Right lobe of liver (tissue), 6 donors: Measurements from ENCODE around the gene HPSE2. TPM values are rescaled to one million over a fixed set of nuclear protein-coding genes. Genes with fewer than 3 reads are reported as not detected.

Experiments
- ATAC-seq, 4 donors: fragments of 200-7000 bp; cut with Tn5 transposase; one replicate each; pipeline ENCODE4 v1.9.1; 2020; ENCODE audit warnings: mild to moderate bottlenecking in 4 of 4, moderate library complexity in 4 of 4
- DNase-seq, 3 donors: peaks; one replicate each; pipeline ENCODE4 v3.0.0-alpha.2; 2020
- H3K27ac ChIP-seq, 3 donors: fragments of 200-600 bp; one replicate each; pipeline ENCODE4 v1.8.0; 2022
- H3K27me3 ChIP-seq, 2 donors: fragments of 200-600 bp; one replicate each; pipeline ENCODE4 v1.8.0; 2022
- H3K36me3 ChIP-seq, 4 donors: fragments of 200-600 bp; sonication (generic) in 1 of 4; one replicate each; pipeline versions ENCODE4 v1.5.1 to v1.8.0; 2017 to 2022; ENCODE audit warnings: control low read depth in 1 of 4
- H3K4me1 ChIP-seq, 4 donors: fragments of 200-600 bp; sonication (generic) in 1 of 4; one replicate each; pipeline versions ENCODE4 v1.5.1 to v1.8.0; 2017 to 2022; ENCODE audit warnings: control low read depth in 1 of 4
- H3K4me3 ChIP-seq, 3 donors: fragments of 200-600 bp; one replicate each; pipeline ENCODE4 v1.8.0; 2022
- H3K9me3 ChIP-seq, 4 donors: fragments of 200-600 bp; sonication (generic) in 1 of 4; one replicate each; pipeline versions ENCODE4 v1.5.1 to v1.8.0; 2017 to 2022; ENCODE audit warnings: control low read depth in 1 of 4
- CTCF ChIP-seq, 4 donors: fragments of 200-600 bp in 3 of 4; fragments of 450-650 bp in 1 of 4; IDR thresholded peaks; one replicate each; pipeline versions ENCODE4 v1.5.1 to v1.8.0; 2016 to 2022; ENCODE audit warnings: antibody characterized with exemption in 4 of 4, mild to moderate bottlenecking in 2 of 4
- POLR2A ChIP-seq: fragments of 450-650 bp; IDR thresholded peaks from one replicate; pipeline ENCODE4 v1.6.1; 2017; ENCODE audit warnings: antibody characterized with exemption, mild to moderate bottlenecking
- WGBS: methylation state at CpG from one replicate; pipeline ENCODE4 v1.1.6; 2018; ENCODE audit warnings: low coverage, low lambda C conversion rate; ENCODE audit not compliant: insufficient coverage; ENCODE audit errors: missing lambda C conversion rate; 5-methylcytosine and 5-hydroxymethylcytosine counted together
- intact Hi-C, 2 donors: fragments of 100-400 bp; cut with DNase I; formaldehyde crosslinking; loops; one replicate each; pipeline versions ENCODE4 v1.11.2 to v1.14.1; 2022
- microRNA-seq, 2 donors: library from miRNA; unstranded; fragments of <30 nt; microRNA quantifications; one replicate each; pipeline ENCODE4, GENCODE V29; 2019 to 2020
- small RNA-seq, 2 experiments: library from RNA; depleted of rRNA; stranded (forward); fragments of <200 nt; gene quantifications; one replicate each; pipeline ENCODE3, GENCODE V24; 2016
- total RNA-seq, 6 experiments: library from RNA; depleted of rRNA in 2 of 6; stranded (reverse); fragments of >200 nt in 2 of 6; fragmentation: NEBNext Ultra II Directional in 3 of 6; extraction: Animal tissue kit (Norgen Biotek cat#: 25700) in 3 of 6; gene quantifications; one replicate each; pipeline versions ENCODE4 v1.1.0 to v1.2.4, GENCODE V29; 2016 to 2023
- donor health status: DM: no; HTN: yes; CAD: no.
- donor health status: DM: no; HTN: no; CAD: no.
- donor health status: DM: no; HTN: no; CAD: no.
- donor health status: DM: no; HTN: yes; CAD: no.
- donor health status: DM: no; HTN: yes; CAD: no.

The HPSE2 gene
- total RNA-seq, 6 experiments from 2014 or later: not detected

GRCh38 chr10:98410759-98411158, 824.9 kb downstream of the HPSE2 start:
- 90% methylated on average over 2 of the region's 10 CpGs for WGBS
- Histone ChIP-seq H3K27me3 (no peaks in the 10 kb centered on the region), H3K9me3 (no peaks in the 10 kb centered on the region), H3K4me3 (no peak overlapping the region), H3K4me1 (peaks cover 0 to 13% (median 3%) of the 10 kb centered on the region in 4 donors), H3K36me3 (no peaks in the 10 kb centered on the region), H3K27ac (no peak overlapping the region)
- DNase-seq: no peak
- TF ChIP-seq POLR2A (no peak), CTCF (IDR thresholded peaks at IDR 0.05) (no peak)
- intact Hi-C loops: no loop called here
- ATAC-seq: no peak

DNA sequence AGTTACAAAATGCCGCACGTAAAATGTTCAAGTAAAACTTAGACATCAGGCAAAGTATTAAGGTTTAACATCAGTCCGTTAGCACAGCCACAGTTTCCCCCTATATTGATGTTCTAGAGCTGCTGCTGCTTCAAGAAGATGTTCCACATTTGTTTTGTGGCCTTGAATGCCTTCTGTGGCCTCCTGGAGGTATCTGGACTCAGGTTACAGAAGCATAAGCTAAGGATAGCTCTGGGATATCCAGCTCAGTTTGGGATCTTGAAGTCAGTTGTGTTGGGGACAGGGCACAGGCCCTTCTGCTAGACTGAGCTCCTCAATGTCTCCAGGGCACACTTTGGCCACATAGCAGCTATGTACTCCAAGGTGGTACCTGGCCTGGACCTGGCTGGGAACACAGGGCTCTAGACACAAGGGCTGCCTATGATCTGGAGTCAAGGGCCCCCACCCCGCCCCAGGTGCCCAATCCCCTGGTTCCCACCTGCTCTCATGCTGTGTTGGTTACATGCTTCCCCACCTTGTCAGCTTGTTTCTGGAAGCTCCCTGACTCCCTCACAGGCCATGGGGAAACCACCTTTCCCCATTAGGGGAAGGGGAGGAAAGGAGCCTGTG, 825.4 kb downstream of the HPSE2 start:
- Histone ChIP-seq H3K27ac (no peak overlapping the region), H3K36me3 (no peaks in the 10 kb centered on the region), H3K9me3 (no peaks in the 10 kb centered on the region), H3K4me1 (peaks cover 0 to 8% (median under 1%) of the 10 kb centered on the region in 4 donors), H3K27me3 (no peaks in the 10 kb centered on the region), H3K4me3 (no peak overlapping the region)
- no peak for DNase-seq
- TF ChIP-seq CTCF (IDR thresholded peaks at IDR 0.05) (no peak), POLR2A (no peak)
- WGBS: 78% methylated on average over 3 of the region's 4 CpGs
- intact Hi-C loops: no loop called here
- no peak for ATAC-seq

- Histone ChIP-seq H3K9me3 (no peaks in the 10 kb centered on the region), H3K4me3 (no peak overlapping the region), H3K4me1 (no peaks in the 10 kb centered on the region), H3K27ac (no peak overlapping the region), H3K36me3 (no peaks in the 10 kb centered on the region), H3K27me3 (no peaks in the 10 kb centered on the region)
- ATAC-seq (no peak), DNase-seq (no peak)
- no peak for TF ChIP-seq CTCF (IDR thresholded peaks at IDR 0.05)
- no peak for TF ChIP-seq POLR2A
- WGBS: 80% methylated on average over 1 of the region's 4 CpGs
- intact Hi-C loops: no loop called here
Observed at GRCh38 chr10:98408799-98409198, 826.9 kb downstream of the HPSE2 start.

DNA sequence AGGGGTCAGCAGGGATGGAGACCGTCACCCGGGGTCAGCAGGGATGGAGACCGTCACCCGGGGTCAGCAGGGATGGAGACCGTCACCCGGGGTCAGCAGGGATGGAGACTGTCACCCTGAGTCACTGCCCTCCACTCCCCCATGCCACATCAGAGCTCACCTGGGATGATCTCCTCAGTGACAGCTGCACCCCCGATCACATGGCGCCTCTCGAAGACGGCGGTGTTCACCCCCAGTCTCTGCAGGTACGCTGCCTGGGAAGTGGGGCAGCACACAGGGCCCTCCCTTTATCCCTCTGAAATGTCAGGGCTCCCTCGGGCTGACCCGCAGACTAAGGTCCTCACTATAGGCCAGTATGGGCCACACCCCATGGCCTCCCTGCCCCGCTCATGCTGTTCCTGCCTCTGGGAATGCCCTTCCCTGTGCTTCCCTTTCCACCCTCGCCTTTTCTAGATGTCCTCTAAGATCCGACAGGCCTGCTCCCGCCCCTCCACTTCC, 827.9 kb downstream of the HPSE2 start:
- H3K36me3 ChIP-seq: peaks cover 0 to 8% (median 0%) of the 10 kb centered on the region in 4 donors
- TF ChIP-seq POLR2A (no peak), CTCF (IDR thresholded peaks at IDR 0.05) (no peak)
- DNase-seq (no peak), ATAC-seq (no peak)
- H3K27me3 ChIP-seq: no peaks in the 10 kb centered on the region
- H3K9me3 ChIP-seq: no peaks in the 10 kb centered on the region
- 88% methylated on average over 4 of the region's 18 CpGs for WGBS
- intact Hi-C loops: no loop called here
- H3K4me3 ChIP-seq: no peak overlapping the region
- H3K4me1 ChIP-seq: no peaks in the 10 kb centered on the region
- H3K27ac ChIP-seq: no peak overlapping the region

Small RNA genes within 50 kb of the gene (microRNA-seq; reads per million reads assigned to microRNA genes)
- gene MIR4685 (2.0 to 3.2 reads per million in 2 donors), gene MIR6507 (0 reads per million in 2 donors)

Small RNA genes within 50 kb of the gene (small RNA-seq; reads per million reads assigned to genes)
- gene MIR4685 (0 reads per million in 2 experiments), gene MIR6507 (0 reads per million in 2 experiments)

Other genes starting within 250 kb of the HPSE2 start
- gene CNNM1, start 93.5 kb upstream of the HPSE2 start, total RNA-seq: under 1 TPM; 0.12 to 0.40 (median 0.20) TPM
- gene GOT1, start 194.8 kb upstream of the HPSE2 start, total RNA-seq: 100 to 1,000 TPM; 118 to 356 (median 173) TPM